ENCODE measurements around the gene CTRL. TPM values are rescaled to one million over a fixed set of nuclear protein-coding genes. Genes with fewer than 3 reads are reported as not detected.
A peak's percentile ranks its signal among the peaks of the same experiment; 100 is the strongest.

Gene CTRL
- total and polyA plus RNA-seq, 11 donors, result 0.23 to 2.1 (median 0.74) TPM; not detected in 1

- Histone ChIP-seq H3K27ac (peak overlapping the region in 4 of 12 donors; percentile 1 to 31 (median 19)), H3K4me1 (peaks cover 8 to 52% (median 26%) of the 10 kb centered on the region in 12 donors), H3K9me3 (no peaks in the 10 kb centered on the region), H3K4me3 (no peak overlapping the region), H3K36me3 (peaks cover 0 to 100% (median 96%) of the 10 kb centered on the region in 9 donors), H3K27me3 (no peaks in the 10 kb centered on the region)
- intact Hi-C loops (cut with DNase I), result no loop called here
- ATAC-seq, result no peak
- no peak for DNase-seq
- TF ChIP-seq CTCF (IDR thresholded peaks at IDR 0.05) (no peak), POLR2A (IDR thresholded peaks at IDR 0.05) (no peak)
- WGBS, 4 donors, result 78 to 91% (median 86%) methylated on average over 3 to 10 of the region's 10 CpGs
Measured at GRCh38 chr16:67954421-67955196, 22.9 kb upstream of the CTRL start.

DNA sequence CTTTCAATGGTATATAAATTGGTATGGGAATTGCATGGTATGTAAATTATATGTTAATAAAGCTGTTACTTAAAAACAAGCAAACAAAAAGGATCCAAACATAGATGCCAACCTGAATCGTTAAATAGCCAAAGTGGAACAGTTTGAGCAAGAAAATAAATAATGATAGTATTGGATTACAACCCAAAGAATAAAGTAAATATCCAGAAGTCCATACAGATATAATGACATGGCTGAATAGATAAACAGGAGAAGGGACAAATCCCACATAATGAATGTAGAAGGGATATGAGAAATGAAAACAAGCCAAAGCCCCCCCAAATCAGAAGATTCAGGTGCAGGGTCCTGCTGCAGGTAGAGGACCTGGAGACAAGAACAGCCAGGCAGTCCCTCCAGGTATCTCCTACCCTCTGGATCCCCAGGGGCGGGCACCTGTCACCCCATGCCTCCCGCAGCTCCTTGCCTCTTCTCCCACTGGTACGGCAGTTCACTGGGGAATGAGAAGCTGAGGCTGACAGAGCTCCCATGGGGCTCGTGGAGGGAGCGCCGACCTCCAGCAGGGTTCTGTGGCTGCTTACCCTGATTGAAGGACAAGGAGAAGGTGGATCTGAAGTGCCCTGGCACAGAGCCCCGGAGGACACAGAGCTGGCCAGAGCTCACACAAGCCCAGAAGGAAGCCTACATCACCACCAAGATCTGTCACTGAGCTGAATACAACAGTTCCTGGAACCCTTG is 22.1 kb upstream of the CTRL start:
- Histone ChIP-seq H3K9me3 (no peaks in the 10 kb centered on the region), H3K4me1 (peaks cover 3 to 43% (median 19%) of the 10 kb centered on the region in 12 donors), H3K36me3 (peaks cover 0 to 100% (median 96%) of the 10 kb centered on the region in 9 donors), H3K4me3 (no peak overlapping the region), H3K27me3 (no peaks in the 10 kb centered on the region), H3K27ac (peak overlapping the region in 4 of 12 donors; percentile 1 to 31 (median 19))
- no peak for DNase-seq
- peak in 2 of 4 donors; percentile 6 to 11 for ATAC-seq
- intact Hi-C loops (cut with DNase I), result no loop called here
- 63 to 76% (median 72%) methylated on average over 5 to 8 of the region's 8 CpGs for WGBS, 4 donors
- TF ChIP-seq POLR2A (IDR thresholded peaks at IDR 0.05), result no peak
- no peak for TF ChIP-seq CTCF (IDR thresholded peaks at IDR 0.05)

DNA sequence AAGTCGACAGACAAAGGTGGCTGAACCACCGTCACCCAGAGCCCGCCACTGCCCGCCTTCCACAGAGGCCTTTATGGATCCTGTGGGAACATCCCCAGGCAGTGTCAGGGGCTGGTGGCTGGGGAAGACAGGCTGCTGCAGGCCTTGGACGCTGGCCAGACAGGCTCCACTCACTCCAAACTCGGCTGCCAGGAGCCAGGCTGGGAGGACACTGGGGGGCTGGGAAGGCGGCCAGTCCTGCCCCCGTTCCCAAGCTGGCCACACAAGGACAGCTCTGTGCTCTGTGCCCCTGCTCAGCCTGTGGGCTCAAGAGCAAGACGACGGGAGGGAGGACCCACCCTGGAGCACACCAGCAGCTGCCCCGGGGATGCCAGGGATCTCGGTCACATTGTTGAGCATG is 19.8 kb upstream of the CTRL start:
- Histone ChIP-seq H3K36me3 (peaks cover 9 to 100% (median 100%) of the 10 kb centered on the region in 9 donors), H3K4me3 (no peak overlapping the region), H3K4me1 (peaks cover 0 to 44% (median 14%) of the 10 kb centered on the region in 12 donors), H3K27me3 (no peaks in the 10 kb centered on the region), H3K9me3 (no peaks in the 10 kb centered on the region), H3K27ac (peak overlapping the region in 11 of 12 donors; percentile 23 to 71 (median 63))
- WGBS, 4 donors, result 31 to 43% (median 39%) methylated on average over 6 to 12 of the region's 12 CpGs
- ATAC-seq (peak; percentile 68 to 84 (median 74)), DNase-seq (peak; percentile 78 to 86 (median 84))
- TF ChIP-seq CTCF (IDR thresholded peaks at IDR 0.05), result no peak
- no peak for TF ChIP-seq POLR2A (IDR thresholded peaks at IDR 0.05)
- intact Hi-C loops (cut with DNase I), result no loop called here

- TF ChIP-seq CTCF (IDR thresholded peaks at IDR 0.05) (no peak), POLR2A (IDR thresholded peaks at IDR 0.05) (no peak)
- ATAC-seq (no peak), DNase-seq (peak in 1 of 5 donors; percentile 6)
- Histone ChIP-seq H3K4me3 (no peak overlapping the region), H3K9me3 (no peaks in the 10 kb centered on the region), H3K27ac (no peak overlapping the region), H3K4me1 (peaks cover 0 to 55% (median 21%) of the 10 kb centered on the region in 12 donors), H3K36me3 (peaks cover 13 to 100% (median 100%) of the 10 kb centered on the region in 9 donors), H3K27me3 (no peaks in the 10 kb centered on the region)
- intact Hi-C loops (cut with DNase I), result no loop called here
- 85 to 95% (median 88%) methylated on average over 11 to 16 of the region's 16 CpGs for whole genome bisulfite sequencing, 4 donors
Measured at GRCh38 chr16:67950335-67950843, 18.7 kb upstream of the CTRL start.
